Calu3 (cell line): ENCODE measurements around the gene PPP2R1B. TPM values are rescaled to one million over a fixed set of nuclear protein-coding genes. Genes with fewer than 3 reads are reported as not detected.

ENCODE experiments used
- BruUV-seq: library from RNA; stranded (reverse); fragments of 400-500 nt; replicated peaks from 2 replicates; lab custom pipeline; 2021; lab: Mats Ljungman, UMichigan
- CTCF ChIA-PET: fragments of 300-600 bp; sonication (Branson Sonifier 250); formaldehyde crosslinking; loops from one replicate; lab custom pipeline; 2022; ENCODE audit warnings: antibody characterized with exemption; lab: Charles Lee
- DNase-seq: peaks from one replicate; pipeline ENCODE4 v3.0.0; 2022
- H3K27ac Mint-ChIP-seq: one replicate; pipeline ENCODE4 v1.8.0; 2022; ENCODE audit warnings: mixed read lengths; ENCODE audit not compliant: unreplicated experiment
- H3K27me3 Mint-ChIP-seq: one replicate; pipeline ENCODE4 v1.8.0; 2022; ENCODE audit warnings: mixed read lengths; ENCODE audit not compliant: unreplicated experiment
- H3K36me3 Mint-ChIP-seq: one replicate; pipeline ENCODE4 v1.8.0; 2022; ENCODE audit warnings: mild to moderate bottlenecking, moderate library complexity, mixed read lengths; ENCODE audit not compliant: insufficient read depth, unreplicated experiment
- H3K4me1 Mint-ChIP-seq: one replicate; pipeline ENCODE4 v1.8.0; 2022; ENCODE audit warnings: mild to moderate bottlenecking, low read depth, mixed read lengths; ENCODE audit not compliant: unreplicated experiment
- H3K4me3 Mint-ChIP-seq: one replicate; pipeline ENCODE4 v1.8.0; 2022; ENCODE audit warnings: mild to moderate bottlenecking, low read depth, moderate library complexity, mixed read lengths; ENCODE audit not compliant: unreplicated experiment
- H3K9me3 Mint-ChIP-seq: one replicate; pipeline ENCODE4 v1.8.0; 2022; ENCODE audit warnings: low read depth, mixed read lengths; ENCODE audit not compliant: unreplicated experiment
- CTCF ChIP-seq: fragments of 200-600 bp; IDR thresholded peaks from one replicate; pipeline ENCODE4 v1.8.0; 2022; ENCODE audit warnings: antibody characterized with exemption; ENCODE audit not compliant: unreplicated experiment
- intact Hi-C: fragments of 100-400 bp; cut with micrococcal nuclease; formaldehyde crosslinking; loops from one replicate; pipeline ENCODE4 v1.10.0; 2022; ENCODE audit not compliant: unreplicated experiment
- total RNA-seq: library from RNA; stranded (reverse); gene quantifications from 2 replicates; pipeline ENCODE4 v1.2.3, GENCODE V29; 2022

The PPP2R1B gene
- total RNA-seq, 1 experiment from 2014 or later, result 24.0 TPM

- no peak for DNase-seq
- no peak for TF ChIP-seq CTCF
- BruUV-seq, result no TSS peak
- Mint-ChIP-seq H3K4me1 (no peaks in the 10 kb centered on the region), H3K27ac (no peak overlapping the region), H3K27me3 (no peaks in the 10 kb centered on the region), H3K9me3 (no peaks in the 10 kb centered on the region), H3K36me3 (peaks cover 5% of the 10 kb centered on the region), H3K4me3 (no peak overlapping the region)
- CTCF ChIA-PET, result no interaction called here
- intact Hi-C loops, result no loop called here
Observed at GRCh38 chr11:111727431-111727830, 38.8 kb downstream of the PPP2R1B start.

DNA sequence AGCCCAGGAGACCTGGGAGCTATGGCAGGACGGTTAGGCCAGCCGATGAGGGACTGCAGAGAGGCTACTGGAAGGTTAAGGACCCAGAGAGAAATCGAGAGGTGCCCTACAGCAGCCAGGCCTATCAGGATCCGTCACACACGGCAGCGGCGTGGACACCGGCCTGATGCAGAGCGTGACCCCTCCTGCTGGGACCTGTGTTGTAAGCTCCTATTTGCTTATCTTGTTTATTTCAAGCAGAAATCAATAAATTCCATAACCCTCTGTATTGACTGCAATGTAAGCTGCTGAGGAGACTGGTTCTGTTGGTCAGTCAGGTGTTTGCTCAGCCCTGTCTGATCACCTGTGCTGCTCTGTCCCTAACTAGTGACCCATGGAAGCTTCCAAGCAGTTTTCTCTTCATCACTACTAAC is 39.9 kb downstream of the PPP2R1B start:
- Mint-ChIP-seq H3K4me3 (no peak overlapping the region), H3K4me1 (no peaks in the 10 kb centered on the region), H3K27me3 (no peaks in the 10 kb centered on the region), H3K9me3 (no peaks in the 10 kb centered on the region), H3K27ac (no peak overlapping the region), H3K36me3 (peaks cover 5% of the 10 kb centered on the region)
- no peak for DNase-seq
- TF ChIP-seq CTCF, result no peak
- BruUV-seq, result no TSS peak
- intact Hi-C loops, result no loop called here
- CTCF ChIA-PET, result no interaction called here

DNA sequence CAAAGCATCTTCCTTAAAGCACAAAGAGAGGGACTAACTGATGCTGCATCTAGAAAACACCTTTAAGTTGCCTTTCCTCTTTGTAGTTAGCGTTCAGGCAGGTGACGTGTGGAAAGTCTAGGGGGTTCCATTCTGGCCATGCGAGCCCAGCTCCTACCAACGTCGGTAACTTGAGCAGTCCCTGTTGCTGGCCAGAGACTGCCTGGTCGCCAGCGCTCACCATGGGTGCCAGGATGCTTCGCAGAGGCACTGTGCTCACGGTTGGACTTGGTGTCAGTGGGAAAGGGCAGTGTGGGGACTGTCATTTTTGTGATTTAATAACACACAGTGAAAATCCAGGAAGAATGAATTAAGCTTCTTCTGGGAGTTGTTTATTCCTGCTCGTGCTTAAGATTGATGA is 40.6 kb downstream of the PPP2R1B start:
- H3K27me3 Mint-ChIP-seq, result no peaks in the 10 kb centered on the region
- BruUV-seq, result no TSS peak
- CTCF ChIA-PET, result no interaction called here

DNA sequence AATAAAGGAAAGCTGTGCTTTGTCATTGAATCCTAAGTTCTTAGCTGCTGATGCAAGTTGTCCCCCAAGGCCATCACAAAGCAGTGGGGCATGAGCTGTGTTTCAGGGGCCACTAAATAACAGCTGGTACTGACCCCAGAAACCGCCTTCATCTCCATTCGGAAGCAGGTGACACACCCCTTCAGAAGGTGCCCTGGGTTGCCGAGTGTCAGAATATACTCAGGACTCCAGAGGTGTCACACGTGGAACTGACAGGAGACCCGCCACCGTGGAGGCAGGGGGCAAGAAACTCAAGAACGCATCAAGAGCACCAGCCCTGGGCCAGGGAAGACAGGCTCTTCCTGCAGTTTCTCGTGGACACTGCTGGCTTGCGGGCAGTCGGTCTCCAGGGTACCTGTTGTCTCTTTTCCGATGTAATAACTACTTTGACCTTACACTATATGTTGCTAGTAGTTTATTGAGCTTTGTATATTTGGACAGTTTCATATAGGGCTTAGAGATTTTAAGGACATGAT is 41.5 kb downstream of the PPP2R1B start:
- intact Hi-C loops, result no loop called here
- DNase-seq, result no peak
- Mint-ChIP-seq H3K9me3 (no peaks in the 10 kb centered on the region), H3K27me3 (no peaks in the 10 kb centered on the region), H3K4me3 (no peak overlapping the region), H3K27ac (no peak overlapping the region), H3K4me1 (no peaks in the 10 kb centered on the region), H3K36me3 (peaks cover 14% of the 10 kb centered on the region)
- BruUV-seq, result no TSS peak
- TF ChIP-seq CTCF, result no peak
- CTCF ChIA-PET, result no interaction called here

More for the DNA sequence above, 40.6 kb downstream of the PPP2R1B start:
- intact Hi-C loops, result no loop called here
- Mint-ChIP-seq H3K4me1 (no peaks in the 10 kb centered on the region), H3K9me3 (no peaks in the 10 kb centered on the region), H3K27ac (no peak overlapping the region), H3K4me3 (no peak overlapping the region), H3K36me3 (peaks cover 8% of the 10 kb centered on the region)
- TF ChIP-seq CTCF, result no peak
- no peak for DNase-seq
